ENCODE measurements around the gene TTC3.

The TTC3 gene

DNA sequence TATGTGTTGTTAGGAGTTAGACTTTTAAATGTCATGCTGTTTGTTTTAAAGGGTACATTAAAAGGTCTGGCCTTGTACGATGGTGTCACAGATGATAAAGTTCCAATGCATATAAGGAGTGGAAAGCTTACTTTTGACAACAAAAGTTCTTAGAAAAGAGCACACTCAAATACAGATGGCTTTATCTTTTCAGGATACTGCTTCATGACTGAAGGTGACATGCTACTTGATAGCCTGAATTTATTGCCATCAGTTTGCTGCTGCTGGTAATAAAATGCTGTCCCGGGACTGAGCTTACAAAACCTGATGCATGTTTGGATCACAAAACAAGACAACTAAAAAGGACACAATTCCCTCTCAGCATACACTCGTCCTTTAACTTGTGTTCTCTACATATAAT lies 84.9 kb downstream of the TTC3 start:
- in situ Hi-C loops (cut with HindIII; ENCODE audit: low pct_ligation_motif_present, low sequenced_read_pairs) = no loop called here
- Histone ChIP-seq H3K27ac (no peak overlapping the region), H3K27me3 (replicated peaks) (no peaks in the 10 kb centered on the region), H3K4me3 (ENCODE audit: low read depth, low read length) (no peak overlapping the region), H3K36me3 (replicated peaks) (peaks cover 65% of the 10 kb centered on the region)
- TF ChIP-seq, protein P1, sequence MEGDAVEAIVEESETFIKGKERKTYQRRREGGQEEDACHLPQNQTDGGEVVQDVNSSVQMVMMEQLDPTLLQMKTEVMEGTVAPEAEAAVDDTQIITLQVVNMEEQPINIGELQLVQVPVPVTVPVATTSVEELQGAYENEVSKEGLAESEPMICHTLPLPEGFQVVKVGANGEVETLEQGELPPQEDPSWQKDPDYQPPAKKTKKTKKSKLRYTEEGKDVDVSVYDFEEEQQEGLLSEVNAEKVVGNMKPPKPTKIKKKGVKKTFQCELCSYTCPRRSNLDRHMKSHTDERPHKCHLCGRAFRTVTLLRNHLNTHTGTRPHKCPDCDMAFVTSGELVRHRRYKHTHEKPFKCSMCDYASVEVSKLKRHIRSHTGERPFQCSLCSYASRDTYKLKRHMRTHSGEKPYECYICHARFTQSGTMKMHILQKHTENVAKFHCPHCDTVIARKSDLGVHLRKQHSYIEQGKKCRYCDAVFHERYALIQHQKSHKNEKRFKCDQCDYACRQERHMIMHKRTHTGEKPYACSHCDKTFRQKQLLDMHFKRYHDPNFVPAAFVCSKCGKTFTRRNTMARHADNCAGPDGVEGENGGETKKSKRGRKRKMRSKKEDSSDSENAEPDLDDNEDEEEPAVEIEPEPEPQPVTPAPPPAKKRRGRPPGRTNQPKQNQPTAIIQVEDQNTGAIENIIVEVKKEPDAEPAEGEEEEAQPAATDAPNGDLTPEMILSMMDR (IDR thresholded peaks at IDR 0.05; ENCODE audit: low read depth, low read length, missing control alignments) = no peak
- no peak for DNase-seq

DNA sequence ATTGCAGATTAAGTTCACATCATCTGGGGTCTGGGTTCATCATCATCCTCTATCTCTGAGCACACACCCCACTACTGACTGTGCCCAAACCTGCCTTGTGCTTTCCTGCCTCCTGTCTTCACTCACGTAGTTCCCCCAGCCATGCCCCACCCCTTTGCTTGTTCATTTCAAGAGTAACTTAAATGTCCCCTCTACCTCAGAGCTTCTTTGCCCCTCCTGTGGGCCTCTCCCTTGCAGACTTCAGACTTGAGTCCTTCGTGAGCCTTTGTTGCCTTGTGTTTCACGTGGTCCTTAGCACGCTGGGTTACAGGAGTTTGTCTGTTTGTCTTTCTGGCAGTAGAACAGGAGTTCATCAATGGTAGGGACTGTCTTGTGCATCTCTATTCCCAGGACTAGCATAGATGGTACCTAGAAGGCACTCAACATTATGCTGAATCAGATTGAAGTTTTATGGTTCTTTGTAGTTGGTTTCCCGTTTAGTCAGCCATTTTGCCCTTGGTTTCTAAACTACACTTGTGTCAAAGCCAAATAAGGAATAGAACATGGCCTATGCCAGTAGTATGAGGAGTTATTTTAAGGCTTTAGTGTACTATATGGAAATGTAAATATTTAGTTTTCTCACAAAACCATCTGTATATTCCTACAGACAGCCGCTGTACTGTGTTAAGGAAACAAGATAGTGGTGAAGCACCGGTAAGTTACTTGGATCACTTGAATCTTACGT lies 86.2 kb downstream of the TTC3 start:
- H3K36me3 ChIP-seq (replicated peaks) = peaks cover 65% of the 10 kb centered on the region
- in situ Hi-C loops (cut with HindIII; ENCODE audit: low pct_ligation_motif_present, low sequenced_read_pairs) = no loop called here
- TF ChIP-seq, protein P1 (IDR thresholded peaks at IDR 0.05; ENCODE audit: low read depth, low read length, missing control alignments) = no peak

GRCh38 chr21:37159949-37160348 lies 86.9 kb downstream of the TTC3 start:
- DNase-seq = no peak
- no peaks in the 10 kb centered on the region for H3K27me3 ChIP-seq (replicated peaks)
- TF ChIP-seq, protein P1 (IDR thresholded peaks at IDR 0.05; ENCODE audit: low read depth, low read length, missing control alignments) = no peak
- H3K27ac ChIP-seq = no peak overlapping the region
- in situ Hi-C loops (cut with HindIII; ENCODE audit: low pct_ligation_motif_present, low sequenced_read_pairs) = no loop called here
- H3K36me3 ChIP-seq (replicated peaks) = peaks cover 65% of the 10 kb centered on the region
- H3K4me3 ChIP-seq (ENCODE audit: low read depth, low read length) = no peak overlapping the region

More for the DNA sequence above, 86.2 kb downstream of the TTC3 start:
- DNase-seq = no peak
- Histone ChIP-seq H3K27ac (no peak overlapping the region), H3K4me3 (ENCODE audit: low read depth, low read length) (no peak overlapping the region), H3K27me3 (replicated peaks) (no peaks in the 10 kb centered on the region)

DNA sequence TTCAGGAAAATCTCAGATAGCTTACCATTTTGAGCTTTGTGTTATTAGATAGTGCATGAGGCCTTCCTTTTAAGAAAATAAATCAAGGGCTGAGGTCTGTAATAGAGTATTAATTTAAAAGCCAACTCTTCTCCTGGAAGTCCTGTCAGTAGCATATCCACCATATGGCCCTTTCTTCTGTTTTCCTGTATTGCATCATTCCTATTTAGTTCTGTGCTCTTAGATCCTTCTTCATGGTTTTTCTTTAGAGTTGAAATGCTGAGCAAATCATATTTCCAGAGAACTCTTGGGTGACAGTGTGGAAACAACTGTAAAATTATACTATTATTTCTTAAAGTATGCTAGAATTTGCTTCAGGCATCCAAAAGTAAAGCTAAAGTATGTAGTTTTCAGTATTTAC lies 91.7 kb downstream of the TTC3 start:
- Histone ChIP-seq H3K36me3 (replicated peaks) (peaks cover 63% of the 10 kb centered on the region), H3K27me3 (replicated peaks) (no peaks in the 10 kb centered on the region), H3K27ac (no peak overlapping the region), H3K4me3 (ENCODE audit: low read depth, low read length) (no peak overlapping the region)
- in situ Hi-C loops (cut with HindIII; ENCODE audit: low pct_ligation_motif_present, low sequenced_read_pairs) = no loop called here
- TF ChIP-seq, protein P1 (IDR thresholded peaks at IDR 0.05; ENCODE audit: low read depth, low read length, missing control alignments) = no peak
- DNase-seq = no peak

GRCh38 chr21:37165586-37165985 lies 92.5 kb downstream of the TTC3 start:
- H3K36me3 ChIP-seq (replicated peaks) = peaks cover 63% of the 10 kb centered on the region
- DNase-seq = no peak
- no peak overlapping the region for H3K4me3 ChIP-seq (ENCODE audit: low read depth, low read length)
- TF ChIP-seq, protein P1 (IDR thresholded peaks at IDR 0.05; ENCODE audit: low read depth, low read length, missing control alignments) = no peak
- in situ Hi-C loops (cut with HindIII; ENCODE audit: low pct_ligation_motif_present, low sequenced_read_pairs) = no loop called here
- no peak overlapping the region for H3K27ac ChIP-seq
- H3K27me3 ChIP-seq (replicated peaks) = no peaks in the 10 kb centered on the region

- H3K27me3 ChIP-seq (replicated peaks) = no peaks in the 10 kb centered on the region
- no peak overlapping the region for H3K4me3 ChIP-seq (ENCODE audit: low read depth, low read length)
- DNase-seq = no peak
- H3K27ac ChIP-seq = no peak overlapping the region
- TF ChIP-seq, protein P1 (IDR thresholded peaks at IDR 0.05; ENCODE audit: low read depth, low read length, missing control alignments) = peak; percentile 10
- peaks cover 63% of the 10 kb centered on the region for H3K36me3 ChIP-seq (replicated peaks)
- in situ Hi-C loops (cut with HindIII; ENCODE audit: low pct_ligation_motif_present, low sequenced_read_pairs) = no loop called here
Observed at GRCh38 chr21:37166733-37167132, 93.7 kb downstream of the TTC3 start.

All from brain microvascular endothelial cell (primary cell).